Large intestine (tissue), 3 donors: ENCODE data around the gene CARHSP1. TPM values are rescaled to one million over a fixed set of nuclear protein-coding genes. Genes with fewer than 3 reads are reported as not detected.

Experiments used
- DNase-seq, 2 donors: peaks; one replicate each; pipeline versions ENCODE4 v3.0.0 to v3.0.0-alpha.2; 2013
- H3K27ac ChIP-seq: one replicate; pipeline ENCODE4 v1.5.1; 2013; ENCODE audit warnings: low read length
- H3K27me3 ChIP-seq: 2 replicates; pipeline ENCODE4 v1.6.1; 2013; ENCODE audit warnings: low read length; ENCODE audit not compliant: control insufficient read depth, insufficient read depth
- H3K36me3 ChIP-seq: 2 replicates; pipeline ENCODE4 v1.6.1; 2013; ENCODE audit warnings: low read length; ENCODE audit not compliant: control insufficient read depth, insufficient read depth
- H3K4me1 ChIP-seq: one replicate; pipeline ENCODE4 v1.6.1; 2013; ENCODE audit warnings: low read length; ENCODE audit not compliant: control insufficient read depth, insufficient read depth
- H3K4me3 ChIP-seq: one replicate; pipeline ENCODE4 v1.5.1; 2013; ENCODE audit warnings: low read length
- H3K9me3 ChIP-seq: one replicate; pipeline ENCODE4 v1.6.1; 2013; ENCODE audit warnings: mild to moderate bottlenecking, low read depth, low read length, moderate library complexity; ENCODE audit not compliant: control insufficient read depth
- WGBS: methylation state at CpG from one replicate; pipeline ENCODE4 v1.1.5; 2013; ENCODE audit warnings: low lambda C conversion rate; ENCODE audit not compliant: insufficient coverage; 5-methylcytosine and 5-hydroxymethylcytosine counted together
- polyA plus RNA-seq: library from polyadenylated mRNA; unstranded; fragments of 120-200 nt; gene quantifications from one replicate; pipeline ENCODE4 v1.2.1, GENCODE V29; 2013

Gene CARHSP1
- polyA plus RNA-seq, 1 donor, result 81.0 TPM

GRCh38 chr16:8828541-8829165, 40.2 kb downstream of the CARHSP1 start:
- H3K4me3 ChIP-seq, result no peak overlapping the region
- no peaks in the 10 kb centered on the region for H3K27me3 ChIP-seq
- no peaks in the 10 kb centered on the region for H3K4me1 ChIP-seq
- no peaks in the 10 kb centered on the region for H3K9me3 ChIP-seq
- 94% methylated on average over 3 of the region's 8 CpGs for WGBS
- peaks cover 55% of the 10 kb centered on the region for H3K36me3 ChIP-seq
- no peak overlapping the region for H3K27ac ChIP-seq
- no peak for DNase-seq

DNA sequence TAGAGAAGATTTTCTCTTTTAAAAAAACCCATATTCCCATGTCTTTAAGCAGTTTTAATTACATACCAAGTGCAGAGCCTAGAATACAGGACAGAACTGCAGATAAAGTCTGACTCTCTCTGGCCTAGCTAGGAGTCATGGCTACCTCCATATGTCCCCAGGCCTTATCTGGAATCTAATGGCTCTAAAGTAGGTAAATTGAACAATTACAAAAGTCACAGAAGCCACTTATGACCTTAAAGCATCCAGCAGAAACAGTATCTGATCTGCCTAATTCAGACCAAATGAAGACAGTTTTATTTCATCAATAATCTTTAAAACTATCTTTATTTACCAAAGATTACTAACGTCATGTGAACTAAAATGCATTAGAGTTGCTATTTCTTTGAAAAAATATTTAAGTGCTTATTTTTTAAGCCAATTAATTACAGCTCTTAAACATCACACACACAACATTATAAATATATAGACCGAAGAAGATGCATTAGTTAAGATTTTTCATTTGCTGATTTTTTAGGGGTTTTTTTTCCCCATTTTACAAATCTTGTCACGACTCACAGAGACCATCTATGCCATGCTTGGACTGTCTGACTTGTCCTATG, 42.4 kb downstream of the CARHSP1 start:
- H3K4me1 ChIP-seq, result no peaks in the 10 kb centered on the region
- no peak for DNase-seq
- no peak overlapping the region for H3K27ac ChIP-seq
- H3K4me3 ChIP-seq, result no peak overlapping the region
- H3K9me3 ChIP-seq, result no peaks in the 10 kb centered on the region
- 100% methylated on average over 3 of the region's 3 CpGs for WGBS
- H3K27me3 ChIP-seq, result no peaks in the 10 kb centered on the region
- peaks cover 56% of the 10 kb centered on the region for H3K36me3 ChIP-seq

- peaks cover 57% of the 10 kb centered on the region for H3K36me3 ChIP-seq
- WGBS, result 100% methylated on average over 1 of the region's 3 CpGs
- H3K9me3 ChIP-seq, result no peaks in the 10 kb centered on the region
- no peak overlapping the region for H3K4me3 ChIP-seq
- no peaks in the 10 kb centered on the region for H3K27me3 ChIP-seq
- H3K27ac ChIP-seq, result no peak overlapping the region
- no peaks in the 10 kb centered on the region for H3K4me1 ChIP-seq
- DNase-seq, result no peak
These were observed 46.4 kb downstream of the CARHSP1 start for GRCh38 chr16:8822403-8822802.

- no peaks in the 10 kb centered on the region for H3K27me3 ChIP-seq
- WGBS, result 90% methylated on average over 2 of the region's 6 CpGs
These were observed 49.3 kb downstream of the CARHSP1 start for GRCh38 chr16:8819411-8820034.

GRCh38 chr16:8818504-8819270, 50.1 kb downstream of the CARHSP1 start:
- Histone ChIP-seq H3K9me3 (no peaks in the 10 kb centered on the region), H3K27me3 (no peaks in the 10 kb centered on the region), H3K4me3 (no peak overlapping the region), H3K36me3 (peaks cover 72% of the 10 kb centered on the region), H3K27ac (no peak overlapping the region), H3K4me1 (no peaks in the 10 kb centered on the region)
- no CpG with 5 or more reads among the region's 10 CpGs for WGBS
- DNase-seq, result no peak

More at GRCh38 chr16:8819411-8820034, 49.3 kb downstream of the CARHSP1 start:
- no peak overlapping the region for H3K27ac ChIP-seq
- peaks cover 69% of the 10 kb centered on the region for H3K36me3 ChIP-seq
- no peak for DNase-seq
- H3K4me1 ChIP-seq, result no peaks in the 10 kb centered on the region
- H3K4me3 ChIP-seq, result no peak overlapping the region
- no peaks in the 10 kb centered on the region for H3K9me3 ChIP-seq

GRCh38 chr16:8816967-8817655, 51.7 kb downstream of the CARHSP1 start:
- no peaks in the 10 kb centered on the region for H3K9me3 ChIP-seq
- H3K36me3 ChIP-seq, result peaks cover 79% of the 10 kb centered on the region

DNA sequence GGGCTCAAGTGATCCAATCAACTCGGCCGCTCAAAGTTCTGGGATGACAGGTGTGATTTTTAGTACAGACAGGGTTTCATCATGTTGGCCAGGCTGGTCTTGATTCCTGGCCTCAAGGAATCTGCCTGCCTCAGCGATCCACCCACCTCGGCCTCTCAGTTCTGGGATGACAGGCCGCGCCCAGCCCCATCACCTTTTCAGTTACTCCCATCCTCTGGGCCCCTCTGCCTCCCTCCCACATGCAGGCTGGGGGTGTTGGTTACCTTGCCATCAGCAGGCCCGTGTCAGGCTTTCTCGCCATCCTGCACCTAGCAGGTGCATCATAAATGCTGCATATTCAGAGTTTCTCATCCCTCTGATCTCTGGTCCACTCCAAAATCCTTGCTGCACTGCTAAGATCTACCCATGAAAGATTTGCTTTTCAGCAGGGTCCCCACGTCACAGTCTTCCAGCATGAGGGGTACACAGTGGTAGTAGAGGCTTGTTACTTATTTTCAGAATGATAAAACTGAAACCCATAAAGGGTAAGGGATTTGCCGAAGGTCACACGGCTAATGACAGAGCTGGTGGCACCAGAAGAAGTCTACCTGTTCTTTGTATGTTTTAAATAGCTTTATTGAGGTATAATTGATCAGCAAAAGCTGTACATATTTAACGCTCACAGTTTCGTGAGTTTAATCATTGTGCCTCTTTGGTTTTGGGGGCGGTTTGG, 54.6 kb downstream of the CARHSP1 start:
- no peak for DNase-seq
- WGBS, result 94% methylated on average over 7 of the region's 14 CpGs
- H3K27ac ChIP-seq, result no peak overlapping the region
- H3K4me3 ChIP-seq, result no peak overlapping the region
- H3K27me3 ChIP-seq, result no peaks in the 10 kb centered on the region
- peaks cover 82% of the 10 kb centered on the region for H3K36me3 ChIP-seq
- no peaks in the 10 kb centered on the region for H3K4me1 ChIP-seq
- H3K9me3 ChIP-seq, result no peaks in the 10 kb centered on the region

More at GRCh38 chr16:8816967-8817655, 51.7 kb downstream of the CARHSP1 start:
- DNase-seq, result no peak
- no peaks in the 10 kb centered on the region for H3K4me1 ChIP-seq
- H3K27me3 ChIP-seq, result no peaks in the 10 kb centered on the region
- no peak overlapping the region for H3K27ac ChIP-seq
- 83% methylated on average over 1 of the region's 6 CpGs for WGBS
- H3K4me3 ChIP-seq, result no peak overlapping the region

DNA sequence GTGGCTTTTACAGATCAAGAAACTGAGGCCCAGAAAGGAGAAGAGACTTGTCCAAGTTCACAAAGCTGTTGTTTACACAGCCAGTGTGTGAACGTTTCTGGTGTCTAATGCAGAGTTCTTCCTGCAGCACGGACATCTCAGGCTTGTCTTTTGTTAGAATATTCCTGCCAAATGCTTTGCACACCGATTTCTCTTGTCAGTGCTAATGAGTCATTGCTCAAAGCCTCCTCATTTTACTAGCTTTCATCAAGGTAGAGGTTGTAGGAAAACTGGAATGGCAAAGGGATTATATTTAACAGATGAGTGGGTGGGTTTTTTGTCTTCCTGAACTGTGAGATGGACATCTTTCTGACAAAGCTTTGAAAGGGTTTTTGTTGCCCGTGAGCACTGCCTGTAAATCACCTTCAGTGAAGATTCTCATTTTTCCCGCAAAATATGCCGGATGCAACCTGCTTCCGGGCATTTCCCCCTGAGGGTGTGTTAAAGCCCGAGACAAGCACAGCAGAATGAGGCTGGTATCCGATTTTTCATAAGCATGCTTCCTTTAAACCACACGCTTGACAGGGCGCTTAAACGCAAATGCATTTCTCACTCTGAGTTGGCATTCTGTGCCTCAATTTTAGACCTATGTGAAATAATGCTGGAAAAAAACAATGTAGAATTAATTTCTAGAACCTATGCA, 56.5 kb downstream of the CARHSP1 start:
- H3K36me3 ChIP-seq, result peaks cover 89% of the 10 kb centered on the region
- WGBS, result 96% methylated on average over 4 of the region's 12 CpGs

DNA sequence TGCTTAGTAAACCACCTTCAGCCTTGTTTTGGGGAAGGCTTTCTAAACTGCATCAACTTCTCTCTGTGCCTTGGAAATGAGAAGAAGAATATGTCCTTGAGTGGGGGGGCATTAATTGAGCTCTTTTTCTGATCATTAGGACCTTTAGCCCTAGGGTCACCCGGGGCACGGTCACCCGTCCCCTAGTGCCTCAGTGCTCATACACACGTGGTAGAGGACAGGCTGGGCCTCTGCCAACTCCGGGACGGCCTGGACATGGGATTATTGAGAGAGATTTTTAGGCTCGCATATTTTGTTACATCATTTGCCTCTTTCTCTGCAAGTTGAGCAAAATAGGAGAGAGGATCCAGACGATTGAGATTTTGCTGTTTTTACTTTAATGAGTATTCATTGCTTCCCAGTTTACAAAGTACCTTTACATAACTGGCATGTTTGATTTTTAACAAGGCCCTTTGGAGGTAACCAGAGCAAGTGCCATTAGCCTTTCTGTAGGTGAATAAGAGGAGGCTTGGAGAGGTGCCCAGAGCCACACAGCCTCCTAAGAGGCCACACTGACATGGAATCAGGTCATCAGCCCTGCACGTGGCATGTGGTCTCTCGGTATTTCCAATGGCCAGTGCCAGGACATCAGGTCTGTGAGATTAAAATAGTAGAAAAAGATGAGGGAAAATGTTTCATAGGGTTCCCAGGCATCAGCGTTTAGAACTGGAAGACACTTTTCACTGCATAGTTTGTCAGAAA, 60.0 kb downstream of the CARHSP1 start:
- 100% methylated on average over 4 of the region's 11 CpGs for WGBS
- peaks cover 92% of the 10 kb centered on the region for H3K36me3 ChIP-seq
- H3K27me3 ChIP-seq, result no peaks in the 10 kb centered on the region
- no peaks in the 10 kb centered on the region for H3K9me3 ChIP-seq
- DNase-seq, result no peak
- H3K4me3 ChIP-seq, result no peak overlapping the region
- H3K27ac ChIP-seq, result no peak overlapping the region
- no peaks in the 10 kb centered on the region for H3K4me1 ChIP-seq

More for the DNA sequence above, 56.5 kb downstream of the CARHSP1 start:
- no peak for DNase-seq
- Histone ChIP-seq H3K27me3 (no peaks in the 10 kb centered on the region), H3K9me3 (no peaks in the 10 kb centered on the region), H3K4me1 (no peaks in the 10 kb centered on the region), H3K27ac (no peak overlapping the region), H3K4me3 (no peak overlapping the region)
